GM12878 (cell line): ENCODE data around the gene GABRR3. TPM values are rescaled to one million over a fixed set of nuclear protein-coding genes. Genes with fewer than 3 reads are reported as not detected.

Source experiments
- ATAC-seq: fragments of 200-7000 bp; cut with Tn5 transposase; 3 replicates; pipeline ENCODE4 v1.9.1; 2020; ENCODE audit warnings: mild to moderate bottlenecking, moderate library complexity
- BruUV-seq: library from RNA; stranded (reverse); fragments of 400-500 nt; replicated peaks from 2 replicates; lab custom pipeline; 2021; lab: Mats Ljungman, UMichigan
- CTCF ChIA-PET: fragments of 300-600 bp; sonication (Branson Sonifier 250); formaldehyde crosslinking; extraction: SDS; loops from one replicate; lab custom pipeline; 2021; ENCODE audit warnings: inconsistent platforms; lab: Yijun Ruan, JAX
- POLR2A ChIA-PET: fragments of 350-600 bp; formaldehyde crosslinking; extraction: SDS; loops from one replicate; lab custom pipeline; 2021; ENCODE audit warnings: inconsistent platforms; lab: Charles Lee
- RAD21 ChIA-PET: fragments of 300-600 bp; sonication (Branson Sonifier 250); formaldehyde crosslinking; loops from one replicate; lab custom pipeline; 2023; ENCODE audit warnings: antibody characterized with exemption; ENCODE audit not compliant: unreplicated experiment; lab: Charles Lee
- SMC1A ChIA-PET: fragments of 300-600 bp; sonication (Branson Sonifier 250); formaldehyde crosslinking; loops from one replicate; lab custom pipeline; 2023; ENCODE audit not compliant: unreplicated experiment, uncharacterized antibody; lab: Charles Lee
- DNase-seq: peaks from one replicate; pipeline ENCODE4 v3.0.0-alpha.2; 2011; ENCODE audit warnings: low read depth, low spot score
- FAIRE-seq: peaks from 3 replicates; lab custom pipeline; 2011; peaks lifted over from hg19 to GRCh38; lab: Jason Lieb, UNC
- H2AFZ ChIP-seq: 2 replicates; pipeline ENCODE4 v1.6.0; 2011; ENCODE audit warnings: low read depth, low read length, control low read depth; ENCODE audit not compliant: control insufficient read depth
- H3K27ac ChIP-seq: 2 replicates; pipeline ENCODE4 v1.5.1; 2011; ENCODE audit warnings: control low read depth; ENCODE audit not compliant: control insufficient read depth, insufficient read depth
- H3K27me3 ChIP-seq, 2 experiments: replicated peaks in 1 of 2; 2 replicates each; pipeline versions ENCODE4 v1.6.0 to v1.6.1; 2011; ENCODE audit warnings: low read length in 1 of 2; ENCODE audit not compliant: control insufficient read depth in 2 of 2, insufficient read depth in 2 of 2
- H3K36me3 ChIP-seq, 2 experiments: 2 replicates each; pipeline ENCODE4 v1.5.1; 2011; ENCODE audit warnings: low read length in 1 of 2; ENCODE audit not compliant: control insufficient read depth in 2 of 2, insufficient read depth in 2 of 2
- H3K4me1 ChIP-seq: 2 replicates; pipeline ENCODE4 v1.6.1; 2011; ENCODE audit warnings: mild to moderate bottlenecking, low read length, moderate library complexity, mixed read lengths; ENCODE audit not compliant: control insufficient read depth, insufficient read depth
- H3K4me2 ChIP-seq: 2 replicates; pipeline ENCODE4 v1.6.0; 2011; ENCODE audit warnings: control low read depth; ENCODE audit not compliant: control insufficient read depth, insufficient read depth
- H3K4me3 ChIP-seq: fragments of 200-600 bp; sonication (generic); 2 replicates; pipeline ENCODE4 v1.5.1; 2016
- H3K79me2 ChIP-seq: 2 replicates; pipeline ENCODE4 v1.6.0; 2011; ENCODE audit warnings: low read length; ENCODE audit not compliant: control insufficient read depth, insufficient read depth
- H3K9ac ChIP-seq: 2 replicates; pipeline ENCODE4 v1.8.0; 2011; ENCODE audit warnings: low read length, control low read depth, mixed read lengths; ENCODE audit not compliant: control insufficient read depth, insufficient read depth
- H3K9me3 ChIP-seq: replicated peaks from 3 replicates; pipeline ENCODE4 v1.5.1; 2011; ENCODE audit warnings: mild to moderate bottlenecking, low read length; ENCODE audit not compliant: control insufficient read depth, insufficient read depth
- H4K20me1 ChIP-seq: 2 replicates; pipeline ENCODE4 v1.6.0; 2011; ENCODE audit not compliant: control insufficient read depth, insufficient read depth
- CHD4 ChIP-seq: fragments of 200-600 bp; sonication (generic); IDR thresholded peaks from 2 replicates; pipeline ENCODE4 v1.6.1; 2016; ENCODE audit warnings: mild to moderate bottlenecking
- IKZF1 ChIP-seq: fragments of 450-650 bp; conservative IDR thresholded peaks from 2 replicates; pipeline ENCODE4 v1.6.1; 2017; ENCODE audit warnings: antibody characterized with exemption, mild to moderate bottlenecking
- STAT3 ChIP-seq: IDR thresholded peaks from 2 replicates; pipeline ENCODE4 v1.6.1; 2011; ENCODE audit warnings: low read depth, low read length, improper control_type of control experiment
- TCF7 ChIP-seq: IDR thresholded peaks from 2 replicates; pipeline ENCODE4 v1.6.1; 2014; ENCODE audit warnings: antibody characterized with exemption, borderline replicate concordance
- WGBS: methylation state at CpG from one replicate; pipeline ENCODE4 v1.1.6; 2016; ENCODE audit warnings: low lambda C conversion rate; ENCODE audit not compliant: insufficient replicate concordance, insufficient coverage; ENCODE audit errors: missing lambda C conversion rate; 5-methylcytosine and 5-hydroxymethylcytosine counted together
- in situ Hi-C: fragments of 300-500 bp; cut with MboI; formaldehyde crosslinking; loops from 9 replicates; pipeline ENCODE4 v1.14.3; 2018; ENCODE audit warnings: mixed read lengths
- intact Hi-C: fragments of 100-400 bp; cut with micrococcal nuclease; formaldehyde crosslinking; loops from one replicate; pipeline ENCODE4 v1.14.2; 2022; ENCODE audit not compliant: unreplicated experiment
- polyA plus RNA-seq, 11 experiments: library from polyadenylated mRNA; depleted of rRNA in 4 of 11; unstranded in 6 of 11; stranded (reverse) in 5 of 11; fragments of >200 nt; fragmentation: Nextera tagmentation in 4 of 11; fragmentation: Illumina TruSeq in 1 of 11; extraction: Ambion mirVana in 4 of 11; extraction: Trizol in 1 of 11; gene quantifications; 1 replicate in 1 of 11; 2 replicates in 10 of 11; pipeline versions ENCODE4 v1.2.1 to v1.2.3, GENCODE V29; 2011 to 2016; ENCODE audit warnings: inconsistent platforms in 2 of 11, missing spikeins in 2 of 11, low read depth in 1 of 11
- total RNA-seq, 4 experiments: library from RNA; depleted of rRNA in 3 of 4; stranded (reverse); fragments of >200 nt in 3 of 4; fragmentation: Illumina TruSeq in 1 of 4; extraction: Trizol in 1 of 4; gene quantifications; 2 replicates each; pipeline versions ENCODE4 v1.2.1 to v1.2.3, GENCODE V29; 2013 to 2021
- TF ChIP-seq, protein P1 (sequence below): fragments of 450-650 bp; conservative IDR thresholded peaks from 2 replicates; pipeline ENCODE4 v1.6.1; 2017; ENCODE audit warnings: mild to moderate bottlenecking, moderate library complexity
- TF ChIP-seq, protein P2 (sequence below): fragments of 450-650 bp; formaldehyde crosslinking; IDR thresholded peaks from 2 replicates; pipeline ENCODE4 v1.4.0; 2022; ENCODE audit warnings: mild to moderate bottlenecking, moderate library complexity
- TF ChIP-seq, protein P3 (sequence below): fragments of 450-650 bp; formaldehyde crosslinking; IDR thresholded peaks from 2 replicates; pipeline ENCODE4 v1.5.0; 2022; ENCODE audit warnings: mild to moderate bottlenecking, missing genetic modification characterization
- TF ChIP-seq, protein P4 (sequence below): fragments of 450-650 bp; IDR thresholded peaks from 2 replicates; pipeline ENCODE4 v1.6.1; 2016; ENCODE audit warnings: mild to moderate bottlenecking

The GABRR3 gene
- total and polyA plus RNA-seq, 10 of the 15 experiments (the other 5 are each of a cell fraction or from before 2014, with no cell fraction given) = not detected

DNA sequence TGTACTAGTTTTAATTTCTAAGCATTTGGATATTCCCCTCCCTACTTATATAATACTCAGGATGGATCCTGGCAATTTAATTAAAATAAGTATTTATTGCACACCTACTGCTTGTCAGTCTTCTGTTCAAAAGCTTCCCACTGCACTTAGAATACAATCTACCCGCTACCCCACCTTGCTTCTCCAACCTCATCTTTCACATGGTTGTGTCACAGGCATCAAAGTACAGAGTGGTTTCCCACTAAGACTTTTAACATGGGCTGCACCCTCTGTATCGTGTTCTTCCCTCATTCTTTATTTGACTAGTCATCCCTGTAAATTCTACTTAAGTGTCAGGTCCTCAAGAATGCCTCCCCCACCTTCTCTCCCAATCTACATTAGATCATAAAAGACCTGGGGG is 97.9 kb downstream of the GABRR3 start (continued):
- TF ChIP-seq, protein P1, sequence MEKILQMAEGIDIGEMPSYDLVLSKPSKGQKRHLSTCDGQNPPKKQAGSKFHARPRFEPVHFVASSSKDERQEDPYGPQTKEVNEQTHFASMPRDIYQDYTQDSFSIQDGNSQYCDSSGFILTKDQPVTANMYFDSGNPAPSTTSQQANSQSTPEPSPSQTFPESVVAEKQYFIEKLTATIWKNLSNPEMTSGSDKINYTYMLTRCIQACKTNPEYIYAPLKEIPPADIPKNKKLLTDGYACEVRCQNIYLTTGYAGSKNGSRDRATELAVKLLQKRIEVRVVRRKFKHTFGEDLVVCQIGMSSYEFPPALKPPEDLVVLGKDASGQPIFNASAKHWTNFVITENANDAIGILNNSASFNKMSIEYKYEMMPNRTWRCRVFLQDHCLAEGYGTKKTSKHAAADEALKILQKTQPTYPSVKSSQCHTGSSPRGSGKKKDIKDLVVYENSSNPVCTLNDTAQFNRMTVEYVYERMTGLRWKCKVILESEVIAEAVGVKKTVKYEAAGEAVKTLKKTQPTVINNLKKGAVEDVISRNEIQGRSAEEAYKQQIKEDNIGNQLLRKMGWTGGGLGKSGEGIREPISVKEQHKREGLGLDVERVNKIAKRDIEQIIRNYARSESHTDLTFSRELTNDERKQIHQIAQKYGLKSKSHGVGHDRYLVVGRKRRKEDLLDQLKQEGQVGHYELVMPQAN = no peak
- TF ChIP-seq IKZF1 (no peak), TCF7 (no peak)
- TF ChIP-seq, protein P2, sequence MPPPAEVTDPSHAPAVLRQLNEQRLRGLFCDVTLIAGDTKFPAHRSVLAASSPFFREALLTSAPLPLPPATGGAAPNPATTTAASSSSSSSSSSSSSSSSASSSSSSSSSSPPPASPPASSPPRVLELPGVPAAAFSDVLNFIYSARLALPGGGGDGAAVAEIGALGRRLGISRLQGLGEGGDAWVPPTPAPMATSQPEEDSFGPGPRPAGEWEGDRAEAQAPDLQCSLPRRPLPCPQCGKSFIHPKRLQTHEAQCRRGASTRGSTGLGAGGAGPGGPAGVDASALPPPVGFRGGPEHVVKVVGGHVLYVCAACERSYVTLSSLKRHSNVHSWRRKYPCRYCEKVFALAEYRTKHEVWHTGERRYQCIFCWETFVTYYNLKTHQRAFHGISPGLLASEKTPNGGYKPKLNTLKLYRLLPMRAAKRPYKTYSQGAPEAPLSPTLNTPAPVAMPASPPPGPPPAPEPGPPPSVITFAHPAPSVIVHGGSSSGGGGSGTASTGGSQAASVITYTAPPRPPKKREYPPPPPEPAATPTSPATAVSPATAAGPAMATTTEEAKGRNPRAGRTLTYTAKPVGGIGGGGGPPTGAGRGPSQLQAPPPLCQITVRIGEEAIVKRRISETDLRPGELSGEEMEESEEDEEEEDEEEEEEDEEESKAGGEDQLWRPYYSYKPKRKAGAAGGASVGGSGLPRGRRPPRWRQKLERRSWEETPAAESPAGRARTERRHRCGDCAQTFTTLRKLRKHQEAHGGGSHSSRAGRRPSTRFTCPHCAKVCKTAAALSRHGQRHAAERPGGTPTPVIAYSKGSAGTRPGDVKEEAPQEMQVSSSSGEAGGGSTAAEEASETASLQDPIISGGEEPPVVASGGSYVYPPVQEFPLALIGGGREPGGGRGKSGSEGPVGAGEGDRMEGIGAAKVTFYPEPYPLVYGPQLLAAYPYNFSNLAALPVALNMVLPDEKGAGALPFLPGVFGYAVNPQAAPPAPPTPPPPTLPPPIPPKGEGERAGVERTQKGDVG = no peak
- TF ChIP-seq, all 136 proteins: peak for 0

DNA sequence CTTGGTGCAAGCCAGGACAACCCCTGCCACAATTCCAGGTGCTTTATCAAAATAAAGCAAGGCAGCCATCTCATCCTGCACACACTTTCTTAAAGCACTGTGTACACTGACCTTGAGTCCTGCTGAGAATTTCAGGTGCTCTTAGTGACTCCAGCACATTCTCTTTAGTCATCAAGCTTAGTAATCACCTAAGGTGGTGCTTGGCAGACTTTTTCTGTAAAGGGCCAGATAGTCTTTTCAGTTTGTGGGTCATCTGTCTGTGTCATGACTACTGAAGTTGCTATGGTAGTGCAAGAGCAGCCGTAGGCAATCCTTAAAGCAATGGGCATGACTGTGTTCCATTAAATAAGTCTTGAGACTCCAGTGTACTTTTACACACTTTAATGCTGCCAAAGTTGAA is 99.3 kb downstream of the GABRR3 start:
- Histone ChIP-seq H3K27me3 (no peaks in the 10 kb centered on the region), H3K27ac (no peak overlapping the region), H2AFZ (no peak overlapping the region), H4K20me1 (no peaks in the 10 kb centered on the region), H3K4me2 (no peak overlapping the region), H3K4me3 (no peak overlapping the region), H3K9me3 (no peaks in the 10 kb centered on the region), H3K4me1 (no peaks in the 10 kb centered on the region), H3K36me3 (peaks cover 0 to 6% of the 10 kb centered on the region in 2 experiments; a peak in 2 of 4 replicates), H3K9ac (no peak overlapping the region), H3K79me2 (no peaks in the 10 kb centered on the region)
- ATAC-seq (no peak), FAIRE-seq (no peak), DNase-seq (no peak)
- RAD21 ChIA-PET = no interaction called here
- POLR2A ChIA-PET = no interaction called here
- 100% methylated on average over 1 of the region's 1 CpG for WGBS
- SMC1A ChIA-PET = interaction anchor here (1.2 kb wide), 1 partner anchor 25 kb away, joined by 3 read pairs; no protein-coding TSS in a partner anchor
- BruUV-seq = no TSS peak
- intact Hi-C loops = no loop called here
- in situ Hi-C loops = no loop called here
- CTCF ChIA-PET = no interaction called here
- TF ChIP-seq CHD4 (no peak), STAT3 (no peak)
- TF ChIP-seq, protein P2 = no peak
- TF ChIP-seq, protein P3, sequence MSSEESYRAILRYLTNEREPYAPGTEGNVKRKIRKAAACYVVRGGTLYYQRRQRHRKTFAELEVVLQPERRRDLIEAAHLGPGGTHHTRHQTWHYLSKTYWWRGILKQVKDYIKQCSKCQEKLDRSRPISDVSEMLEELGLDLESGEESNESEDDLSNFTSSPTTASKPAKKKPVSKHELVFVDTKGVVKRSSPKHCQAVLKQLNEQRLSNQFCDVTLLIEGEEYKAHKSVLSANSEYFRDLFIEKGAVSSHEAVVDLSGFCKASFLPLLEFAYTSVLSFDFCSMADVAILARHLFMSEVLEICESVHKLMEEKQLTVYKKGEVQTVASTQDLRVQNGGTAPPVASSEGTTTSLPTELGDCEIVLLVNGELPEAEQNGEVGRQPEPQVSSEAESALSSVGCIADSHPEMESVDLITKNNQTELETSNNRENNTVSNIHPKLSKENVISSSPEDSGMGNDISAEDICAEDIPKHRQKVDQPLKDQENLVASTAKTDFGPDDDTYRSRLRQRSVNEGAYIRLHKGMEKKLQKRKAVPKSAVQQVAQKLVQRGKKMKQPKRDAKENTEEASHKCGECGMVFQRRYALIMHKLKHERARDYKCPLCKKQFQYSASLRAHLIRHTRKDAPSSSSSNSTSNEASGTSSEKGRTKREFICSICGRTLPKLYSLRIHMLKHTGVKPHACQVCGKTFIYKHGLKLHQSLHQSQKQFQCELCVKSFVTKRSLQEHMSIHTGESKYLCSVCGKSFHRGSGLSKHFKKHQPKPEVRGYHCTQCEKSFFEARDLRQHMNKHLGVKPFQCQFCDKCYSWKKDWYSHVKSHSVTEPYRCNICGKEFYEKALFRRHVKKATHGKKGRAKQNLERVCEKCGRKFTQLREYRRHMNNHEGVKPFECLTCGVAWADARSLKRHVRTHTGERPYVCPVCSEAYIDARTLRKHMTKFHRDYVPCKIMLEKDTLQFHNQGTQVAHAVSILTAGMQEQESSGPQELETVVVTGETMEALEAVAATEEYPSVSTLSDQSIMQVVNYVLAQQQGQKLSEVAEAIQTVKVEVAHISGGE (CRISPR knock-in tag) = no peak
- TF ChIP-seq, protein P4, sequence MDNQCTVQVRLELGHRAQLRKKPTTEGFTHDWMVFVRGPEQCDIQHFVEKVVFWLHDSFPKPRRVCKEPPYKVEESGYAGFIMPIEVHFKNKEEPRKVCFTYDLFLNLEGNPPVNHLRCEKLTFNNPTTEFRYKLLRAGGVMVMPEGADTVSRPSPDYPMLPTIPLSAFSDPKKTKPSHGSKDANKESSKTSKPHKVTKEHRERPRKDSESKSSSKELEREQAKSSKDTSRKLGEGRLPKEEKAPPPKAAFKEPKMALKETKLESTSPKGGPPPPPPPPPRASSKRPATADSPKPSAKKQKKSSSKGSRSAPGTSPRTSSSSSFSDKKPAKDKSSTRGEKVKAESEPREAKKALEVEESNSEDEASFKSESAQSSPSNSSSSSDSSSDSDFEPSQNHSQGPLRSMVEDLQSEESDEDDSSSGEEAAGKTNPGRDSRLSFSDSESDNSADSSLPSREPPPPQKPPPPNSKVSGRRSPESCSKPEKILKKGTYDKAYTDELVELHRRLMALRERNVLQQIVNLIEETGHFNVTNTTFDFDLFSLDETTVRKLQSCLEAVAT = no peak
